GM03348 (cell line): ENCODE data around the gene NUPR1.
"Not testable (repeated sequence)": the region's sequence is repeated elsewhere in the genome, so short reads cannot be mapped to it uniquely, and the experiment has no call there.

Experiments used
- DNase-seq: peaks from one replicate; pipeline ENCODE4 v3.0.0; 2012; ENCODE audit warnings: low spot score

NUPR1 gene

GRCh38 chr16:28527100-28527785 is 11.5 kb downstream of the NUPR1 start:
- DNase-seq, result not testable (repeated sequence)

- DNase-seq, result no peak
Observed at GRCh38 chr16:28526201-28527099, 12.3 kb downstream of the NUPR1 start.

- no peak for DNase-seq
Observed at GRCh38 chr16:28524681-28525171, 14.0 kb downstream of the NUPR1 start.

- no peak for DNase-seq
Observed at GRCh38 chr16:28522792-28523191, 16.0 kb downstream of the NUPR1 start.

GRCh38 chr16:28521436-28521835 is 17.3 kb downstream of the NUPR1 start:
- no peak for DNase-seq

GRCh38 chr16:28520672-28521071 is 18.1 kb downstream of the NUPR1 start:
- no peak for DNase-seq

DNA sequence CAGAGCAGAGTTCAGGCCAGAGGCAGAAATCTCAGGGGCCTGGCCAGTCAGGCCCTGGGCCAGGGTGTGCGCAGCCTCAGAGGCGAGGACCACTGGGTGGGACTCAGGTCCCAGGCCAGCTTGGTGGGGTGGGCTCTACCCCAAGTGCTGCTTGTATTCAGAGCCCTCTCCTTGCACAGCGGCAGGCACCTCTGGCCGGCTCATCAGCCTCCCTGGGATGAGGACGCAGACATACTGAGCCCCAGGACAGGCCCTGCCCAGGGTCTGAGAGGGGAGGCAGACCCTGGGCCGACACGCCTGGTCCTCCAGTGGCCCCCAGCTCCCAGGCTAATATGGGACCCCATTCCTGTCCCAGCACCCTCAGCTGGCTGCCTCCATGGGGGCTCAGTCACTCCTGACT is 24.5 kb downstream of the NUPR1 start:
- no peak for DNase-seq

- DNase-seq, result no peak
Observed at GRCh38 chr16:28513484-28514181, 25.1 kb downstream of the NUPR1 start.

- no peak for DNase-seq
Observed at GRCh38 chr16:28511801-28512789, 26.7 kb downstream of the NUPR1 start.

DNA sequence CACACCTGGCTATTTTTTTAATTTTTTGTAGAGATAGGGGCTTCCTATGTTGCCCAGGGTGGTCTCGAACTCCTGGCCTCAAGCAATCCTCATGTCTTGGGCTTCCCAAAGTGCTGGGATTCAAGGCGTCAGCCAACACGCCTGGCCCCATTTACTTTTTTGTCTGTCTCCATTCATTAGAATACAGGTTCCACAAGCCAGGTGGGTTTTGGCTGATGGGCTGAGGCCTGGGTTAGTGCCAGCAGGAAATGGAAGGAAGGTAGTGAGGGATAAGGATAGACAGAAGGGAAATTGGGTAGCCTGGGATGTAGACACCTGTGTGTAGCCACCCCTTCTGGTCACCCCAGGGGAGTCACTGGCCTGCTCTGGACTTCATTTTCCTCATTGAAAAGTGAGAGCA is 27.7 kb downstream of the NUPR1 start:
- no peak for DNase-seq

DNA sequence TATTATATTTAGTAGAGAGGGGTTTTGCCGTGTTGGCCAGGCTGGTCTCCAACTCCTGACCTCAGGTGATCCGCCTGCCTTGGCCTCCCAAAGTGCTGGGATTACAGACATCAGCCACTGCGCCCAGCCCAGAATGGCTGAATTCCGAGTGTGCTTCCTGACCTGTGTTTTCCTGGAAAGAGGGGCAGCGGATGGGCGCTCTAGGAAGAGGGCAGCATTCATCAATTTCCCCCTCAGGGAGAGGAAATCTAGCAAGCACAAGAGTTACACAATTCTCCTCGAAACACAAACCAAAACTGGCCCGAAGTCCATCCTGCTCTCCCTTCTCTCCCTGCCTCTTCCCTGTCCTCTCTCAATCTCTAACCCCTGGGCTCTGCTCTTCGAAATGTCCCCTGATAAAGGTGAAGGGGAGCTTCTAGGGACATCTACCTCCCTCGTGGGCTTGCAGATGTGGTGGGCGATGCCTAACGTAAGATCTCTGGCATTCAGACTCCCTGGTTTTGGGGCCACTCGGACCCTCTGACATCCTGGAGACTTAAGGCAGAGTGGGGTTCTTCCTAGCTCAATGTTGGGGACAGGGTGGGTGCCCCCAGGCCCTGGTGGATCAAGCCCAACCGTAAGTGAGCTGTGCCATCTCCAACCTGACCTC is 33.2 kb downstream of the NUPR1 start:
- DNase-seq, result no peak

GRCh38 chr16:28504707-28505404 is 33.9 kb downstream of the NUPR1 start:
- no peak for DNase-seq

DNA sequence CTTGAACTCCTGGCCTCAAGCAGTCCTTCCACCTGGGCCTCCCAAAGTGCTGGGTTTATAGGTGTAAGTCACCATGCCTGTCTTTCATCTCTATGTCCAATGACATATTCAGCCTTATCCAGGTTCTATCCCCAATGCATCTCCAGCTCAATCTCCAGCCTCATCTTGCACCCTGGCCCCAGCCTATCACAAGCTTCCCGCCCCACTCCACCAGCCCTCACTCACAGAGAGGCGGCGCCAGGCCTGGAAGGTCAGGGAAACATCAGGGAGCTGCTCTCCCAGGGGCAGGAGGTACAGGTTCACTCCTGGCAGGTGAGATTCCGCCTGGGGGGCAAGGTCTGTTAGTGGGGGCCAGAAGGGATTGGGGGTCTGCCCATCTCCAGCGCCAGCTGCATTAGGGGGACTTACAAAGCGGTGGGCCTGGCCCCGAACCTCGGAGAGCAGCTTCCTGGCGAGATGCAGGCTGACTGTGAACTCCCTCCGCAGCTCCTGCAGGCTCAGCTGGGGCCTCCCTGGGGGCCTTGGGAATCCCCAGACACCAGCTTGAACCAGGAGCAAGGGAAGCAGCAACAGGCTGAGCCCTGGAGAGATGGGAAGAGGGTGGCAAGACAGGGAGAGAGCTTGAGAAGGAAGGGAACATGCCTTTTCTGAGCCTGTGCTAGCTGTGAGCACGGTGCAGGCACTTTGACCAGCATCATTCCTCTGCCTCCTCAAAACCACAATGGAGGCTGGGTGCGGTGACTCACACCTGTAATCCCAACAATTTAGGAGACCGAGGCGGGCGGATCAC is 35.1 kb downstream of the NUPR1 start:
- DNase-seq, result no peak

GRCh38 chr16:28502290-28502689 is 36.5 kb downstream of the NUPR1 start:
- no peak for DNase-seq

- DNase-seq, result no peak
Observed at GRCh38 chr16:28501258-28502232, 37.2 kb downstream of the NUPR1 start.

GRCh38 chr16:28500476-28501180 is 38.1 kb downstream of the NUPR1 start:
- DNase-seq, result not testable (repeated sequence)

DNA sequence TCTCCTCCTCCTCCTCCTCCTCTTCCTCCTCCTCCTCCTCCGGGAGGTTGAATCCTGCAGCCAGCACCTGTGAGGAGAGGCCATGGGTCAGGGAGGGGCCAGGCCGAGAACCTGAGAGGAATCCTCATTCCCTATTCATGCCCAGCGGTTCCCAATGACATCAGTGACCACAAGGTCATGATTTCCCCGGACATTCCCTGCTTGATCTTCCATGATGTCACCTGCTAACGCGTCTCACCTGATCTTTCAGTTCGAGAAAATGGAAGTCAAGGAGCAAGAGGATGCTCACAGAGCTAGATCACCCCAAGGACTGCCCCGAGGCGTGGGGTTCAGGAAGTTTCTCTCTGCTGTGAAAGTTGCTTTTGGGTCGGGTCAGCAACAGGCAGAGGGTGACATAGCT is 38.9 kb downstream of the NUPR1 start:
- no peak for DNase-seq
